GM06990 (cell line): ENCODE measurements around the gene HAUS8.

ENCODE experiments used
- DNase-seq: peaks from one replicate; pipeline ENCODE4 v3.0.0-alpha.2; 2011; ENCODE audit not compliant: insufficient read length; ENCODE audit errors: extremely low read depth
- H3K27me3 ChIP-seq: replicated peaks from 2 replicates; pipeline ENCODE4 v1.6.0; 2011; ENCODE audit warnings: low read length; ENCODE audit not compliant: control insufficient read depth, insufficient read depth
- H3K36me3 ChIP-seq: 2 replicates; pipeline ENCODE4 v1.5.1; 2011; ENCODE audit warnings: low read length; ENCODE audit not compliant: control insufficient read depth, insufficient read depth
- H3K4me3 ChIP-seq: replicated peaks from 2 replicates; pipeline ENCODE4 v1.5.1; 2011; ENCODE audit warnings: low read depth, mild to moderate bottlenecking, control low read depth, low read length
- TF ChIP-seq, protein P1 (sequence below): IDR thresholded peaks from 2 replicates; pipeline ENCODE4 v1.5.1; 2011; ENCODE audit warnings: low read length, control low read depth, mild to moderate bottlenecking, inconsistent platforms; ENCODE audit not compliant: insufficient read depth, poor library complexity, severe bottlenecking

The HAUS8 gene

DNA sequence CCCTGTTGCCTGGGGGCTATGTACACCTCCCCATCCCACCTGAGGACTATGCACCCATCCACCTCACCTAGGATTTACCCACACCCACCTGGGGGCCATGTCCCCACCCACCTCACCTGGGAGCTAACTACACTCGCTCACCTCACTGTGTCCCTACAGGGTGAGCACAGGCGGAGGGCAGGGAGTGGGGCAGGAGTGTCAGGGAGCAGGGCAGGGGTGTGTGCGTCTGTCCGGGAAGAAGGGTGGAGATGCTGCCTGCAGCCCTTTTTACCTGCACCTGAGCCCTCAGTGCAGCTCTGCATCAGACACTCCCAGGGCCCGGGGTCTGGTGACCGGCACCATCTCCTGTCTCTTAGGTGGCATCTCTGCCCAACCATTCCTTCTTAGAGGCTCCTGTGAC, 38.1 kb downstream of the HAUS8 start:
- no peaks in the 10 kb centered on the region for H3K27me3 ChIP-seq
- no peak overlapping the region for H3K4me3 ChIP-seq
- DNase-seq, result no peak
- no peaks in the 10 kb centered on the region for H3K36me3 ChIP-seq
- TF ChIP-seq, protein P1, sequence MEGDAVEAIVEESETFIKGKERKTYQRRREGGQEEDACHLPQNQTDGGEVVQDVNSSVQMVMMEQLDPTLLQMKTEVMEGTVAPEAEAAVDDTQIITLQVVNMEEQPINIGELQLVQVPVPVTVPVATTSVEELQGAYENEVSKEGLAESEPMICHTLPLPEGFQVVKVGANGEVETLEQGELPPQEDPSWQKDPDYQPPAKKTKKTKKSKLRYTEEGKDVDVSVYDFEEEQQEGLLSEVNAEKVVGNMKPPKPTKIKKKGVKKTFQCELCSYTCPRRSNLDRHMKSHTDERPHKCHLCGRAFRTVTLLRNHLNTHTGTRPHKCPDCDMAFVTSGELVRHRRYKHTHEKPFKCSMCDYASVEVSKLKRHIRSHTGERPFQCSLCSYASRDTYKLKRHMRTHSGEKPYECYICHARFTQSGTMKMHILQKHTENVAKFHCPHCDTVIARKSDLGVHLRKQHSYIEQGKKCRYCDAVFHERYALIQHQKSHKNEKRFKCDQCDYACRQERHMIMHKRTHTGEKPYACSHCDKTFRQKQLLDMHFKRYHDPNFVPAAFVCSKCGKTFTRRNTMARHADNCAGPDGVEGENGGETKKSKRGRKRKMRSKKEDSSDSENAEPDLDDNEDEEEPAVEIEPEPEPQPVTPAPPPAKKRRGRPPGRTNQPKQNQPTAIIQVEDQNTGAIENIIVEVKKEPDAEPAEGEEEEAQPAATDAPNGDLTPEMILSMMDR, result no peak

DNA sequence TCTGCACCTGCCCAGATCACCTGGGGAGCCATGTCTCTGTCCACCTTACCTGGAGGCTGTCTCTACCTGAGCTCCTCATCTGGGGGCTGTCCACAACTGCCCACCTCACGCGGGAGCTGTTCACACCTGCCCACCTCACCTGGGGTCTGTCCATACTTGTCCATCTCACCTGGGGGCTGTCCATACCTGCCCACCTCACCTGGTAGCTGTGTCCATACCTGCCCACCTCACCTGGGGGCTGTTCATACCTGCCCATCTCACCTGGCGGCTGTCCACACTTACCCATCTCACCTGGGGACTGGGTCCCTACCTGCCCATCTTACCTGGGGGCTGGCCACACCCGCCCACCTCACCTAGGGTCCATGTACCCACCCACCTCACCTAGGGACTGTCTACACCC, 38.6 kb downstream of the HAUS8 start:
- Histone ChIP-seq H3K27me3 (no peaks in the 10 kb centered on the region), H3K4me3 (no peak overlapping the region), H3K36me3 (no peaks in the 10 kb centered on the region)
- TF ChIP-seq, protein P1, result no peak
- no peak for DNase-seq

DNA sequence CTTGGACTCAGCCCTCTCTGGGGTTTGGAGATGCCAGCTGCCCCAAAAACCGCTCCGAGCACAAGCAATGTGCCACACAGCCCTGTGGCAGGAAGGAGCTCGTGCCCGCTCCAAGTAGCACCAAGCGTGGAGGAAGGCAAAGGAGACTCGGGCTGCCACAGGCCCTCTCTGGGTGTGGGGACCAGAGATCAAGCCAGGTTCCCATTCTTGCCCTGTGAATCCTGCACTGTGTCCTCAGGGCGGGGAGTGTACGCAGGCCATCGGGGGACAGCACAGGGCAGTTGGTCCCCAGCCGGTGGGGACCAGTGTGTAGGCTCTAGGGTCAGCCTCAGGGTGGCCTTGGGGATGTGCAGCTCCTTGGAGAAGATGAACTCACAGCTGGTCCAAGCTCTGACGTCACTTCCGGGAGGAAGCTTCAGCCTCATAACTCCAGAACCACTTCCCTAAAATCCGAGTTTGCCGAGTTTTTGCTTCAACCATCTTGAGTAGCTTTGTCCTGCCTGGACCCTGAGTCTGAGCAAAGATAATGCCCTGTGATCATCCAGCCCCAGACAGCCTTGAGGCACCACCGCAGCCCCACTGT, 39.3 kb downstream of the HAUS8 start:
- no peaks in the 10 kb centered on the region for H3K27me3 ChIP-seq
- TF ChIP-seq, protein P1, result no peak
- DNase-seq, result no peak
- H3K36me3 ChIP-seq, result no peaks in the 10 kb centered on the region
- H3K4me3 ChIP-seq, result no peak overlapping the region

DNA sequence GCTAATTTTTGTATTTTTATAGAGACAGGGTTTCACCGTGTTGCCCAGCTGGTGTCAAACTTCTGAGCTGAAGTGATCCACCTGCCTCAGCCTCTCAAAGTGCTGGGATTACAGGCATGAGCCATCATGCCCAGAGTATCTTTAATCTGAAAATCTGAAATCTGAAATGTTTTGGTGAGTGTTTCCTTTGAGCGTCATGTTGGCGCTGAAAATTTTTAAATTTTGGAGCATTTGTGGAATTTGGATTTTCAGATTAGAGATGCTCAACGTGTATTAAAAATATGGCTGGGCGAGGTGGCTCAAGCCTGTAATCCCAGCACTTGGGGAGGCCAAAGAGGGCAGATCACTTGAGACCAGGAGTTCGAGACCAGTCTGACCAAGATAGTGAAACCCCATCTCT, 43.5 kb downstream of the HAUS8 start:
- DNase-seq, result no peak
- TF ChIP-seq, protein P1, result no peak
- Histone ChIP-seq H3K4me3 (no peak overlapping the region), H3K27me3 (no peaks in the 10 kb centered on the region; the same call in 1 of the 2 replicates), H3K36me3 (no peaks in the 10 kb centered on the region)

DNA sequence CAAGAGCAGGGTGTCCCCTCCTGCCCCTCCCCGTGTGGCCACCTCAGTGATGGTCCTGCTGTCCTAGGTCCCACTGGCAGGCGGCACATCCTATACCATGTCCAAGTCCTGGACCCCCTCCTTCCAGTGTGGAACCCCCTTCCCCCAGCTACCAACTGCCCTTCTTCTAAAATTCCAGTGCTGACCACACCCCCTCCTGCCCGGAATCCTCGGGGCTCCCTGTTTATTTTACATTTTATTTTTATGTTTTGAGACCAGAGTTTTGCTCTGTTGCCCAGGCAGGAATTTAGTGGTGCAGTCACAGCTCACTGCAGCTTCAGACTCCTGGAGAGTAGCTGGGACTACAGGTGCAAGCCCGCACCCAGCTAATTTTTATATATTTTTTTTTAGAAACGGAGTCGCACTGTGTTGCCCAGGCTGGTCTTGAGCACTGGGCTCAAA, 47.7 kb downstream of the HAUS8 start:
- no peak for DNase-seq
- Histone ChIP-seq H3K4me3 (no peak overlapping the region), H3K36me3 (no peaks in the 10 kb centered on the region), H3K27me3 (no peaks in the 10 kb centered on the region; the same call in none of the 2 replicates)
- TF ChIP-seq, protein P1, result no peak
